HG02610 (cell line): Measurements from ENCODE around the gene GHRL.
A peak's percentile ranks its signal among the peaks of the same experiment; 100 is the strongest.
"Not testable (repeated sequence)": the region's sequence is repeated elsewhere in the genome, so short reads cannot be mapped to it uniquely, and the experiment has no call there.

Experiments used
- ATAC-seq: cut with Tn5 transposase; IDR thresholded peaks from one replicate; pipeline ENCODE4 v1.9.1; 2021; ENCODE audit warnings: mild to moderate bottlenecking, moderate library complexity; ENCODE audit not compliant: unreplicated experiment

The GHRL gene

DNA sequence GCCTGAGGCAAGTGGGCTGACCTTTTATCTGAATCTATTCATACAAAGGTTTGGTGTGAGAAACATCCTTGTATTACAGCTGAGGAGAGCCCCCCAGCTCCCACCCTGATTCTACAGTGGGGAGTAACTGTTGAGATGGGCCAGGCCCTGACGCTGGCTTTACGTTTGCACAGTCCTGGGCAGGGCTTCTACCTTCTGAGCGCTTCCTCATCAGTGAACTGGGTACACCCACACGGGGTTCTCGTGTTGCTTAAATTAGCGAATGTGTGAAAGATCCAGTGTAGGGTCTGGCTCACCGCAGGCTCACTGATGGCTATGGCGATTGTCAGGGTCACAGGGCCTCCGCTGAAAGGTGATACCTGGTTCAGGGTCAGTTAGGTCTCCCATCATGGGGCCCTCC, 7.3 kb upstream of the GHRL start:
- ATAC-seq, result no peak

- ATAC-seq, result peak; percentile 84
Observed at GRCh38 chr3:10299679-10300078, 6.9 kb upstream of the GHRL start.

DNA sequence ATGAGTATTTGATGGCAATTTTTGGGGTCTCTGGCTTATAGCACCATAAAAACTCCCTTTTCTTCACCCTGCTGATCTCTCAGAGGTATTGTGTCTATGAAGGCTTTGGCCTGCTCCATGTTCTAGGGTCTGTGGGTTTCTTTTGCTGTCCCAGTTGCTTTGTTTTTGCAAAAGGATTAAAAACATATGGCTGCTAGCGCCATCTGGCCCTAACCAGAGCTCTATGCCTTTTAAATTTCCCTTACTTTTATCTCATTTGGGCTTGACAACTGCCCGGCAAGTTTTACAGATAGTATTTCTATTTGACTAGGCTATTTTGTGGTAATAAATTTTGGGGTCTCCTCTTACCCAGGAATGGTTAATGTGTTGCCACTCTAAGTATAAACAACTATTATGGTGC, 6.4 kb upstream of the GHRL start:
- ATAC-seq, result no peak

DNA sequence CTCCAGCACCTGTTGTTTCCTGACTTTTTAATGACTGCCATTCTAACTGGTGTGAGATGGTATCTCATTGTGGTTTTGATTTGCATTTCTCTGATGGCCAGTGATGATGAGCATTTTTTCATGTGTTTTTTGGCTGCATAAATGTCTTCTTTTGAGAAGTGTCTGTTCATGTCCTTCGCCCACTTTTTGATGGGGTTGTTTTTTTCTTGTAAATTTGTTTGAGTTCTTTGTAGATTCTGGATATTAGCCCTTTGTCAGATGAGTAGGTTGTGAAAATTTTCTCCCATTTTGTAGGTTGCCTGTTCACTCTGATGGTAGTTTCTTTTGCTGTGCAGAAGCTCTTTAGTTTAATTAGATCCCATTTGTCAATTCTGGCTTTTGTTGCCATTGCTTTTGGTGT, 5.3 kb upstream of the GHRL start:
- ATAC-seq, result not testable (repeated sequence)

GRCh38 chr3:10294030-10294586, 1.4 kb upstream of the GHRL start:
- ATAC-seq, result no peak

GRCh38 chr3:10291641-10292040, 1.1 kb downstream of the GHRL start:
- no peak for ATAC-seq

DNA sequence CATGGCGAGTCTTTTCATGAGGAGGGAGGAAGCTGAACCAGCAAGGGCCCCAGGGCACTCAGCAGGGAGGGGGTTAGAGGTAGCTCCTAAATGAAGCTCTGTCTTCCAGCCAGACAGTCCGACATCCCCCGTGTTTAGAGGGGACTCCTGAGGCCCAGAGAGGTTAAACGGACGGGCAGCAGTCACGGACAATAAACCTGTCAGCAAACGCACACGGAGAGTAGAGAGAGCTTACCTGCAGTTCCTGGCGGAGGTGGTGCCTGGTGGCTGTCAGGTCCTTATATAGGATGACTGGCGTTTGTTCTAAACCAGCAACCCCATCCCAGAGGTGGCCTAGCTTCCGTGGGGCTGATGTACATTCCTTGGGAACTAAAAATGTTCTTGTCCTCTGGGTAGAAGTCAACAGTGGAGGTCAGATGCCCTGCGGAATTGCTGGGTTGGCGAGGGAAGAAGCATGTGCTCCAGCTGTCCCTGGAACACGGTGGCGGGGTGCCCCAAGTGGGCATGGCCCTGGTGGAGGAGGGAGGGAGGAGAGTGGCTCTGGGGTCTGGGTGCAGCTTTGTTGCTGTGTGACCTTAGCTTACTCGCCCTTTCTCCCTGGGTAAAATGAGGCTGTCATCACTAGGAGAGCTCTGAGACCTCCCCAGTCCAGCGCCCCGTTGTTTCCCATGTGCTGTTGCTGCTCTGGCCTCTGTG, 2.1 kb downstream of the GHRL start:
- no peak for ATAC-seq

- no peak for ATAC-seq
Observed at GRCh38 chr3:10289787-10290355, 2.9 kb downstream of the GHRL start.

- no peak for ATAC-seq
Observed at GRCh38 chr3:10289077-10289476, 3.7 kb downstream of the GHRL start.

GRCh38 chr3:10288575-10288960, 4.2 kb downstream of the GHRL start:
- ATAC-seq, result no peak

DNA sequence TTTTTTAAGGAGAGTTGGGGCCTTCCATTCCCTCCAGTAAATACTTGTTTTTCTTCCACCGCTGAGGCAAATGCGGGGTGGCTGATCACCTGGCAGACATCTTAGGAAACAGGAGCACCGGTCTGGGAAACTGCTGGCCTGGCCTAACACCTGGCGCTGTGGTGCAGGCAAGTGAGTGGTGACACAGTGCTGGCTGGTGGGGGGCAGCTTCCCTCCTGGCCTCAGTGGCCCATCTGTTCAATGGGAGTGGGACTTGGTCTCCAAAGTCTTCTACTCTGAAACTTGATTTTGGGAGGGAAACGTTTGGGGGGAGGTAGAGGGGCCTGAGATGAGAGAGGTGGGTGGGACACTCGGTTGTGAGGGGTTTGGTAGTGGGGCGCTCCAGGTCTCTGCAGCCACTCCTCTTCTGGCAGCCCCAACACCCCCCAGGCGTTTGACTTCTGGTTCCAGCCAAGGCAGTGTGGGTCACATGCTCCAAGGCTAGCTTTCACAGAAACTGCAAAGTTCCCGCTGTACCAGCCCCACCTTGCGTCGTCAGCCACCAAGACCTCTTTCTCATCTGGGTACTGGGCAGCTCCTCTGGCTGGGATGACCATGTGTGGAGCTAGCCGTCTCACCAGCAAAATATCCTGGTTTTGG, 4.7 kb downstream of the GHRL start:
- ATAC-seq, result no peak

GRCh38 chr3:10286596-10287295, 6.0 kb downstream of the GHRL start:
- no peak for ATAC-seq

GRCh38 chr3:10286133-10286524, 6.6 kb downstream of the GHRL start:
- no peak for ATAC-seq

- no peak for ATAC-seq
Observed at GRCh38 chr3:10285272-10286132, 7.2 kb downstream of the GHRL start.

GRCh38 chr3:10284496-10284895, 8.3 kb downstream of the GHRL start:
- no peak for ATAC-seq

- ATAC-seq, result no peak
Observed at GRCh38 chr3:10283638-10284037, 9.1 kb downstream of the GHRL start.

DNA sequence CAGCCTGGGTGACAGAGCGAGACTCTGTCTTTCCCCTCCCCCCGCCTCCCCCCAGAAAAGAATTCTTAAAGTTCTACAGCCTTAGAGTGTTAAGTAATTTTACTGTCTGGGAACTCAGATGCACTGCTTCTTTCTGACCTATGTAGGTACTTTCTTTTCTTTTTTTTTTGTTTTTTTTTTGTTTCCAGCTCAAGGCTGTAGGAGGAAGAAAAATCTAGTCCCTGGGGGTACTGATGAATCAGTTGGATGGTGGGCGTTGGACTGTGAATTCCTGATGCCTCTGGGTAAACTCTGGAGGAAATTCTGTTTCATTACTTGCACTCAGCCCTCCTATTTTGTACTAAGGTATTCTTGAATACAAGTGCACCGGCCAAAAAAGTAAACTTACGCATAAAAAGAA, 10.8 kb downstream of the GHRL start:
- ATAC-seq, result no peak

DNA sequence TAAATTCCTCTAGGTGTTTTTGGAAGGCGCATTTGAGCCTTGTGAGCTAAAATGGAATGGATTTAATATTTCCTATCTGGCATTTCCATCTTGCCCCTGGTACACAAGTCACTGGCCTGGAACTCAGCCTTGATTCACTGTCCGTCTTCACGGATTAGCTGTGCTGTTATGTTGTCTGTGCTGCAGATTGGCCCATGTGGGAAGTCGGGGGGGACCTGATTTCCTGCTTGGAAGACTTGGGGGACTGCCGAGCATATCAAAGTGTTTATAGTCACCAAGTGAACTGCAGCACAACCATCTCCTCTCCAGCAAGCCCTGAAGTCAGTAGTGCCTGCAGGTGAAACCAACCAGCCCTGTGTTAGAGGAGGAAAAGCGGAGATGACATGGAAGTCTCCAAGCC, 12.2 kb downstream of the GHRL start:
- no peak for ATAC-seq

- ATAC-seq, result no peak
Observed at GRCh38 chr3:10280177-10280529, 12.6 kb downstream of the GHRL start.

DNA sequence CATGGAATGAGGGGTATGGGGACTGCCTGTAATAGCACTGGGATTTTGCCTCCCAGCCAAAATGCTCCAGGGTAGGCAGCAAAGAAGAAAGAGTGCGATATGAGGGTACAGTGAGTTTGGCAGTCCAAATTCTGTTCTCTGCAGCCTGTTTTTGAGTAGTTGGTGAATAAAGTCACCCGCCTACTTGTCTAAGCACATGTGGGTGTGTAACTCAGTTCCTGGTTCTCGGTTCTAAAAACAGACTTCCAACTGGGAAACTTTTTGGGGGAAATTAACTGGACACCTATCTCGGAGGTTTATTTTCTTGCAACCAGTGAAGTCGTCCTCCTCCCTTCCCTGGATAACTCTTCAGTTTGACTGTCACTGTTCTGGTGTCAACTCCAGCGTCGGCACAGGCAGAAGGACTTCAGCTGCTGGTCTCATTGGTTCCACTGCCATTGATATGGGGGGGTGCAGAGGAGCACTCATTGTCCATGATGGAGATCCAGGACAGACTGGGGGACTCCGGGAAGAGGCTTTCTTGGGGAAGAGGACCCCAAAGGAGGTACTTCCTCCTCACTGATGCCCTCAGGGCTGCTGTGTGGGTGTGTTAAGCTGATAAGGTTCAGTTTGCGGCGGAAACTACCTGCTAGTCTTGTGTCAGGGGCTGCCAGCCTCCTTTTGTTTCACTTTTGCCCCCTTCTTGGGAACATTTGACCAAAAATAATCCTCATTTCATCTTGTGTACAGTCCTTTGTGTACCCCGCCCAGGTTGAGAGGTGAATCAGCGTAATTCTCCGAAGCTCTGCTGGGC, 13.2 kb downstream of the GHRL start:
- ATAC-seq, result no peak
